HepG2 (cell line): ENCODE results near the gene DNAI2. TPM values are rescaled to one million over a fixed set of nuclear protein-coding genes. Genes with fewer than 3 reads are reported as not detected.

Source experiments
- ATAC-seq: fragments of 200-7000 bp; cut with Tn5 transposase; 3 replicates; pipeline ENCODE4 v1.9.1; 2020; ENCODE audit warnings: mild to moderate bottlenecking, moderate library complexity
- BruUV-seq: library from RNA; stranded (reverse); fragments of 400-500 nt; replicated peaks from 2 replicates; lab custom pipeline; 2021; lab: Mats Ljungman, UMichigan
- CTCF ChIA-PET: fragments of 300-600 bp; formaldehyde crosslinking; extraction: SDS; loops from one replicate; lab custom pipeline; 2021; ENCODE audit warnings: low total read pairs, inconsistent platforms, low intra/inter-chr PET ratio; lab: Yijun Ruan, JAX
- POLR2A ChIA-PET: fragments of 350-600 bp; sonication (Branson Sonifier 250); formaldehyde crosslinking; loops from one replicate; lab custom pipeline; 2020; ENCODE audit warnings: antibody characterized with exemption, inconsistent platforms; lab: Yijun Ruan, JAX
- DNase-seq: peaks from one replicate; pipeline ENCODE4 v3.0.0-alpha.2; 2015; ENCODE audit warnings: low spot score
- FAIRE-seq: peaks from 3 replicates; lab custom pipeline; 2011; peaks lifted over from hg19 to GRCh38; lab: Jason Lieb, UNC
- H2AFZ ChIP-seq: one replicate; pipeline ENCODE4 v1.6.1; 2011; ENCODE audit warnings: low read length, inconsistent platforms
- H3K27ac ChIP-seq: fragments of 300-600 bp; 3 replicates; pipeline ENCODE4 v1.8.0; 2011; ENCODE audit warnings: mixed run types, mild to moderate bottlenecking, mixed read lengths, low read length, inconsistent platforms; ENCODE audit not compliant: insufficient read depth; ENCODE audit errors: extremely low read length
- H3K27me3 ChIP-seq, 2 experiments: fragments of 200-600 bp in 1 of 2; 2 replicates in 1 of 2; 3 replicates in 1 of 2; pipeline versions ENCODE4 v1.6.0 to v1.8.0; 2011; ENCODE audit warnings: low read length in 2 of 2, mild to moderate bottlenecking in 2 of 2, moderate library complexity in 2 of 2, inconsistent platforms in 1 of 2; ENCODE audit not compliant: insufficient read depth in 2 of 2, control insufficient read depth in 1 of 2
- H3K36me3 ChIP-seq, 2 experiments: fragments of 200-600 bp in 1 of 2; replicated peaks in 1 of 2; 2 replicates in 1 of 2; 3 replicates in 1 of 2; pipeline versions ENCODE4 v1.5.1 to v1.8.0; 2011; ENCODE audit warnings: low read length in 2 of 2, inconsistent platforms in 1 of 2; ENCODE audit not compliant: insufficient read depth in 2 of 2, control insufficient read depth in 1 of 2
- H3K4me1 ChIP-seq: 2 replicates; pipeline ENCODE4 v1.5.1; 2012; ENCODE audit warnings: low read length, inconsistent platforms; ENCODE audit not compliant: insufficient read depth
- H3K4me2 ChIP-seq: 2 replicates; pipeline ENCODE4 v1.6.0; 2011; ENCODE audit warnings: low read depth, low read length, inconsistent platforms
- H3K4me3 ChIP-seq, 3 experiments: fragments of 200-600 bp in 1 of 3; sonication (generic), shearing (Covaris generic) in 1 of 3; replicated peaks in 1 of 3; 2 replicates each; pipeline ENCODE4 v1.5.1; 2011 to 2016; ENCODE audit warnings: low read length in 3 of 3, inconsistent platforms in 2 of 3, low read depth in 2 of 3, mild to moderate bottlenecking in 2 of 3, control low read depth in 1 of 3, mixed read lengths in 1 of 3; ENCODE audit not compliant: insufficient read depth in 1 of 3
- H3K79me2 ChIP-seq: one replicate; pipeline ENCODE4 v1.6.1; 2011; ENCODE audit warnings: low read length, inconsistent platforms; ENCODE audit not compliant: insufficient read depth
- H3K9ac ChIP-seq: 2 replicates; pipeline ENCODE4 v1.6.0; 2011; ENCODE audit warnings: mild to moderate bottlenecking, low read depth, low read length, inconsistent platforms; ENCODE audit not compliant: insufficient read depth
- H3K9me3 ChIP-seq: 2 replicates; pipeline ENCODE4 v1.5.1; 2012; ENCODE audit warnings: mild to moderate bottlenecking, low read length
- H4K20me1 ChIP-seq: 2 replicates; pipeline ENCODE4 v1.6.0; 2011; ENCODE audit warnings: inconsistent platforms, mild to moderate bottlenecking, low read length, moderate library complexity; ENCODE audit not compliant: insufficient read depth
- HIVEP1 ChIP-seq: sonication (generic); formaldehyde crosslinking; IDR thresholded peaks from 2 replicates; pipeline ENCODE4 v1.4.0; 2020; ENCODE audit warnings: mild to moderate bottlenecking, missing genetic modification reagents
- HMG20B ChIP-seq: conservative IDR thresholded peaks from 2 replicates; pipeline ENCODE4 v1.6.1; 2016; ENCODE audit warnings: missing genetic modification reagents, missing compliant biosample characterization
- KLF12 ChIP-seq: sonication (generic); formaldehyde crosslinking; IDR thresholded peaks from 2 replicates; pipeline ENCODE4 v1.4.0; 2020; ENCODE audit warnings: missing genetic modification reagents, borderline replicate concordance
- RFX5 ChIP-seq: IDR thresholded peaks from 2 replicates; pipeline ENCODE4 v1.6.1; 2011; ENCODE audit warnings: low read depth, low read length, improper control_type of control experiment
- STAT5B ChIP-seq: sonication (generic); formaldehyde crosslinking; IDR thresholded peaks from 2 replicates; pipeline ENCODE4 v1.4.0; 2020; ENCODE audit warnings: missing genetic modification reagents
- ZNF12 ChIP-seq: sonication (generic); formaldehyde crosslinking; IDR thresholded peaks from 2 replicates; pipeline ENCODE4 v1.5.0; 2020; ENCODE audit warnings: missing genetic modification reagents
- ZNF121 ChIP-seq: sonication (generic); formaldehyde crosslinking; IDR thresholded peaks from 2 replicates; pipeline ENCODE4 v1.5.0; 2020; ENCODE audit warnings: mild to moderate bottlenecking, missing genetic modification reagents
- ZNF317 ChIP-seq: sonication (generic); formaldehyde crosslinking; IDR thresholded peaks from 2 replicates; pipeline ENCODE4 v1.5.0; 2020; ENCODE audit warnings: mild to moderate bottlenecking, missing genetic modification reagents
- WGBS: methylation state at CpG from one replicate; pipeline ENCODE4 v1.1.6; 2017; ENCODE audit warnings: low lambda C conversion rate; 5-methylcytosine and 5-hydroxymethylcytosine counted together
- in situ Hi-C: cut with HindIII; loops from 2 replicates; pipeline ENCODE4 v1.10.0; 2017; ENCODE audit warnings: low pct_unique_long_range_greater_than_20kb; ENCODE audit not compliant: extremely low pct_ligation_motif_present
- intact Hi-C: fragments of 100-400 bp; cut with micrococcal nuclease; formaldehyde crosslinking; loops from one replicate; pipeline ENCODE4 v1.10.0; 2022; ENCODE audit not compliant: unreplicated experiment
- polyA plus RNA-seq, 8 experiments: library from polyadenylated mRNA; depleted of rRNA in 3 of 8; stranded (reverse) in 7 of 8; unstranded in 1 of 8; fragments of >200 nt; fragmentation: Illumina TruSeq in 4 of 8; extraction: Trizol in 4 of 8; gene quantifications; 2 replicates each; pipeline versions ENCODE4 v1.2.1 to v1.2.3, GENCODE V29; 2011 to 2016; ENCODE audit warnings: low read depth in 4 of 8, missing spikeins in 1 of 8, mixed read lengths in 1 of 8; ENCODE audit not compliant: insufficient read depth in 1 of 8
- total RNA-seq, 5 experiments: library from RNA; depleted of rRNA; stranded (reverse); fragments of >200 nt; fragmentation: Illumina TruSeq; extraction: Trizol; gene quantifications; 2 replicates each; pipeline ENCODE4 v1.2.3, GENCODE V29; 2016; ENCODE audit warnings: low read depth in 1 of 5
- TF ChIP-seq, protein P1 (sequence below): sonication (generic); formaldehyde crosslinking; conservative IDR thresholded peaks from 2 replicates; pipeline ENCODE4 v1.4.0; 2020; ENCODE audit warnings: mild to moderate bottlenecking, missing genetic modification reagents, moderate library complexity
- TF ChIP-seq, protein P2 (sequence below): sonication (generic); formaldehyde crosslinking; IDR thresholded peaks from 2 replicates; pipeline ENCODE4 v1.4.0; 2020; ENCODE audit warnings: missing genetic modification reagents
- TF ChIP-seq, protein P3 (sequence below): sonication (generic); formaldehyde crosslinking; IDR thresholded peaks from 2 replicates; pipeline ENCODE4 v1.4.0; 2020; ENCODE audit warnings: missing genetic modification reagents, mild to moderate bottlenecking, borderline replicate concordance

DNAI2 gene
- total and polyA plus RNA-seq, 2 of the 13 experiments (the other 11 are each of a cell fraction or from before 2014, with no cell fraction given) = not detected

DNA sequence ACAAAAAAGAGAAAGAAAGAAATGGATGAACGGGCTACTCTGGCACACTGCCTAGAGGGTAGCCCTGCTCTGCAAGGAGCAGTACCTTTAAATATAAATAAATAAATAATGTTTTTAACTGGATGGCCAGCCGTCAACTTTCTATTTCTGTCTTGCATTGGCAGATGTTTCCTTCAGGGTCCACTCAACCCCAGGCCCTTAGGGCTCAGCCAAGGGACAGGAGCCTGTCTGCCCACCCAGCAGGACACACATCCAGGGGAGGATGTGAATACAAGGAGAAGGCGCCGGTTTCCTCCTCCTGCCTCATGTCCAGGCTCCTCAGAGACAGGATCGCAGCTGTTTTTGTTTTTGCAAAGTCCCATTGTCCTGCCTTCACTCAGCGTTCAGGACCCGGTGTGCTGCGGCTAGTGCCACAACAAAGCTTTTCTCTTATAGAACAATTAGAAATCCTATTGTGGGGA is 38.1 kb upstream of the DNAI2 start:
- FAIRE-seq = no peak
- in situ Hi-C loops (no loop called here), intact Hi-C loops (no loop called here)
- DNase-seq = no peak
- peaks cover 2 to 3% of the 10 kb centered on the region in 2 experiments; a peak in 1 of 5 replicates for H3K27me3 ChIP-seq
- no peaks in the 10 kb centered on the region for H3K36me3 ChIP-seq
- no peaks in the 10 kb centered on the region for H3K79me2 ChIP-seq
- POLR2A ChIA-PET = no interaction called here
- H3K4me1 ChIP-seq = no peaks in the 10 kb centered on the region
- H2AFZ ChIP-seq = no peak overlapping the region
- 83% methylated on average over 8 of the region's 8 CpGs for WGBS
- H3K4me2 ChIP-seq = no peak overlapping the region
- no peak for ATAC-seq
- H3K9ac ChIP-seq = no peak overlapping the region
- no peak overlapping the region for H3K4me3 ChIP-seq
- no peaks in the 10 kb centered on the region; the same call in 1 of the 2 replicates for H4K20me1 ChIP-seq
- no peak for TF ChIP-seq ZNF317 (CRISPR knock-in tag)
- no peak for TF ChIP-seq ZNF121 (CRISPR knock-in tag)
- no peak for TF ChIP-seq RFX5
- TF ChIP-seq, all 625 proteins: peak for 0
- no peaks in the 10 kb centered on the region for H3K9me3 ChIP-seq
- BruUV-seq = no TSS peak
- CTCF ChIA-PET = no interaction called here
- no peak overlapping the region for H3K27ac ChIP-seq

DNA sequence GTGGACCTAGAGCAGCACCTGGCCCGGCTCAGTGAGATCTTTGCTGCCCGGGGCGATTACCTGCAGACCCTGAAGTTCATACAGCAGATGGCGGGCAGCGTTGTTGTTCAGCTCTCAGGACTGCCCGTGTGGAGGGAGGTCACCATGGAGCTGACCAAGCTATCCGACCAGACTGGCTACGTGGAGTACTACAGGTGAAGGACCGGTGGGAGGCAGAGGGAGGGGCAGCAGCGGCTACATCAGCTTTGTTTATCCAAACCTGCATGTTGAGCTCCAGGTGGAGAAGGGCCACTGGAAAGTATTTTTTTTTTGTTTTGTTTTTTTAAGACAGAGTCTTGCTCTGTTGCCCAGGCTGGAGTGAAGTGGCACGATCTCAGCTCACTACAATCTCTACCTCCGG is 36.7 kb upstream of the DNAI2 start:
- Histone ChIP-seq H4K20me1 (no peaks in the 10 kb centered on the region; the same call in 1 of the 2 replicates), H3K79me2 (no peaks in the 10 kb centered on the region), H2AFZ (no peak overlapping the region), H3K4me1 (no peaks in the 10 kb centered on the region)
- ATAC-seq (no peak; the same call in 2 of the 3 replicates), DNase-seq (no peak), FAIRE-seq (no peak)
- POLR2A ChIA-PET = interaction anchor here (0.6 kb wide), 1 partner anchor 59 kb away, joined by 3 read pairs; no protein-coding TSS in a partner anchor
- intact Hi-C loops = no loop called here
- TF ChIP-seq STAT5B (no peak), ZNF12 (no peak), HIVEP1 (CRISPR knock-in tag) (no peak), HMG20B (CRISPR knock-in tag) (no peak), KLF12 (CRISPR knock-in tag) (no peak)
- TF ChIP-seq, protein P1, sequence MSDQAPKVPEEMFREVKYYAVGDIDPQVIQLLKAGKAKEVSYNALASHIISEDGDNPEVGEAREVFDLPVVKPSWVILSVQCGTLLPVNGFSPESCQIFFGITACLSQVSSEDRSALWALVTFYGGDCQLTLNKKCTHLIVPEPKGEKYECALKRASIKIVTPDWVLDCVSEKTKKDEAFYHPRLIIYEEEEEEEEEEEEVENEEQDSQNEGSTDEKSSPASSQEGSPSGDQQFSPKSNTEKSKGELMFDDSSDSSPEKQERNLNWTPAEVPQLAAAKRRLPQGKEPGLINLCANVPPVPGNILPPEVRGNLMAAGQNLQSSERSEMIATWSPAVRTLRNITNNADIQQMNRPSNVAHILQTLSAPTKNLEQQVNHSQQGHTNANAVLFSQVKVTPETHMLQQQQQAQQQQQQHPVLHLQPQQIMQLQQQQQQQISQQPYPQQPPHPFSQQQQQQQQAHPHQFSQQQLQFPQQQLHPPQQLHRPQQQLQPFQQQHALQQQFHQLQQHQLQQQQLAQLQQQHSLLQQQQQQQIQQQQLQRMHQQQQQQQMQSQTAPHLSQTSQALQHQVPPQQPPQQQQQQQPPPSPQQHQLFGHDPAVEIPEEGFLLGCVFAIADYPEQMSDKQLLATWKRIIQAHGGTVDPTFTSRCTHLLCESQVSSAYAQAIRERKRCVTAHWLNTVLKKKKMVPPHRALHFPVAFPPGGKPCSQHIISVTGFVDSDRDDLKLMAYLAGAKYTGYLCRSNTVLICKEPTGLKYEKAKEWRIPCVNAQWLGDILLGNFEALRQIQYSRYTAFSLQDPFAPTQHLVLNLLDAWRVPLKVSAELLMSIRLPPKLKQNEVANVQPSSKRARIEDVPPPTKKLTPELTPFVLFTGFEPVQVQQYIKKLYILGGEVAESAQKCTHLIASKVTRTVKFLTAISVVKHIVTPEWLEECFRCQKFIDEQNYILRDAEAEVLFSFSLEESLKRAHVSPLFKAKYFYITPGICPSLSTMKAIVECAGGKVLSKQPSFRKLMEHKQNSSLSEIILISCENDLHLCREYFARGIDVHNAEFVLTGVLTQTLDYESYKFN = no peak
- TF ChIP-seq, protein P2, sequence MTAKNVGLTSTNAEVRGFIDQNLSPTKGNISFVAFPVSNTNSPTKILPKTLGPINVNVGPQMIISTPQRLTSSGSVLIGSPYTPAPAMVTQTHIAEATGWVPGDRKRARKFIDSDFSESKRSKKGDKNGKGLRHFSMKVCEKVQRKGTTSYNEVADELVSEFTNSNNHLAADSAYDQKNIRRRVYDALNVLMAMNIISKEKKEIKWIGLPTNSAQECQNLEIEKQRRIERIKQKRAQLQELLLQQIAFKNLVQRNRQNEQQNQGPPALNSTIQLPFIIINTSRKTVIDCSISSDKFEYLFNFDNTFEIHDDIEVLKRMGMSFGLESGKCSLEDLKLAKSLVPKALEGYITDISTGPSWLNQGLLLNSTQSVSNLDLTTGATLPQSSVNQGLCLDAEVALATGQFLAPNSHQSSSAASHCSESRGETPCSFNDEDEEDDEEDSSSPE = no peak
- TF ChIP-seq, protein P3, sequence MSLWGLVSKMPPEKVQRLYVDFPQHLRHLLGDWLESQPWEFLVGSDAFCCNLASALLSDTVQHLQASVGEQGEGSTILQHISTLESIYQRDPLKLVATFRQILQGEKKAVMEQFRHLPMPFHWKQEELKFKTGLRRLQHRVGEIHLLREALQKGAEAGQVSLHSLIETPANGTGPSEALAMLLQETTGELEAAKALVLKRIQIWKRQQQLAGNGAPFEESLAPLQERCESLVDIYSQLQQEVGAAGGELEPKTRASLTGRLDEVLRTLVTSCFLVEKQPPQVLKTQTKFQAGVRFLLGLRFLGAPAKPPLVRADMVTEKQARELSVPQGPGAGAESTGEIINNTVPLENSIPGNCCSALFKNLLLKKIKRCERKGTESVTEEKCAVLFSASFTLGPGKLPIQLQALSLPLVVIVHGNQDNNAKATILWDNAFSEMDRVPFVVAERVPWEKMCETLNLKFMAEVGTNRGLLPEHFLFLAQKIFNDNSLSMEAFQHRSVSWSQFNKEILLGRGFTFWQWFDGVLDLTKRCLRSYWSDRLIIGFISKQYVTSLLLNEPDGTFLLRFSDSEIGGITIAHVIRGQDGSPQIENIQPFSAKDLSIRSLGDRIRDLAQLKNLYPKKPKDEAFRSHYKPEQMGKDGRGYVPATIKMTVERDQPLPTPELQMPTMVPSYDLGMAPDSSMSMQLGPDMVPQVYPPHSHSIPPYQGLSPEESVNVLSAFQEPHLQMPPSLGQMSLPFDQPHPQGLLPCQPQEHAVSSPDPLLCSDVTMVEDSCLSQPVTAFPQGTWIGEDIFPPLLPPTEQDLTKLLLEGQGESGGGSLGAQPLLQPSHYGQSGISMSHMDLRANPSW (CRISPR knock-in tag) = no peak
- TF ChIP-seq, all 625 proteins: peak for 0
- peaks cover 2 to 3% of the 10 kb centered on the region in 2 experiments; a peak in 1 of 5 replicates for H3K27me3 ChIP-seq
- CTCF ChIA-PET = no interaction called here
- H3K9ac ChIP-seq = no peak overlapping the region
- H3K36me3 ChIP-seq = no peaks in the 10 kb centered on the region
- H3K4me3 ChIP-seq = no peak overlapping the region
- H3K4me2 ChIP-seq = no peak overlapping the region
- WGBS = 55% methylated on average over 12 of the region's 12 CpGs
- no peak overlapping the region for H3K27ac ChIP-seq
- BruUV-seq = no TSS peak
- no peaks in the 10 kb centered on the region for H3K9me3 ChIP-seq
- in situ Hi-C loops = no loop called here
